HG03039 (cell line): ENCODE measurements around the gene BSPRY.
A peak's percentile ranks its signal among the peaks of the same experiment; 100 is the strongest.
"Not testable (repeated sequence)": the region's sequence is repeated elsewhere in the genome, so short reads cannot be mapped to it uniquely, and the experiment has no call there.

Source experiments
- ATAC-seq: cut with Tn5 transposase; IDR thresholded peaks from one replicate; pipeline ENCODE4 v1.9.1; 2021; ENCODE audit warnings: mild to moderate bottlenecking, moderate library complexity; ENCODE audit not compliant: unreplicated experiment

Gene BSPRY

DNA sequence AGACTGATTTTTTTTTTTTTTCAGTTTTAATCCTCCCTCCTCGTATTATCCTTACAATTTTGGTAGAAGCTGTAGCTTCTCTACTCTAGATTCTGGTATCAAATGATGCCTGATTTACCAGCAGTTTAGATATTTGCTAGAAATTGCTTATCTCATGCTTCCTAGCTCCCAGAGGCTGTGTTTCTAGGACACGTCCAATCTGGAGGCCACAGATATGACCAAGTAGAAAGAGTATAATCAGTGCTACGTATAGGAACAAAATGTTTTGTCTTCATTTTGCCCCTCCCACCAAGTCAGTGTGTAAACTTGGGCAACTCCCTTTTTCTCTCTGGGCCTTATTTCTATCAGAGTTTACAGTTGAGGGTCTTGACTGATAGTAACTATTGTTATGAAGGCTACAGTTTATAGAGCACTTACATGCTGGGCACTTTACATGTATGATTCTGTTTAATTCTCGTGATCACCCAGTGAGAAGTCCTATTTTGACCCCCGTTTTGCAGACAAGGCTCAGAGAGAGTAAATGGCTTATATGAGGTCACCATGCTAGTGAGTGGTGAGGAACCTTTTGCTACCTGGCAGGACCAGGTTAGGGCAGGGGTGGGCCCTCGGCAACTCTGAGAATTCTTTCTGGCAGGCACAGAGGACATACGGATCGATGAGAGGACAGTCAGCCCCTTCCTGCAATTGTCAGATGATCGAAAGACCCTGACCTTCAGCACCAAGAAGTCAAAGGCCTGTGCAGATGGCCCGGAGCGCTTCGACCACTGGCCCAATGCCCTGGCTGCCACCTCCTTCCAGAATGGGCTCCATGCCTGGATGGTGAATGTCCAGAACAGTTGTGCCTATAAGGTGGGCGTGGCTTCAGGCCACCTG lies 19.9 kb downstream of the BSPRY start:
- ATAC-seq = no peak

DNA sequence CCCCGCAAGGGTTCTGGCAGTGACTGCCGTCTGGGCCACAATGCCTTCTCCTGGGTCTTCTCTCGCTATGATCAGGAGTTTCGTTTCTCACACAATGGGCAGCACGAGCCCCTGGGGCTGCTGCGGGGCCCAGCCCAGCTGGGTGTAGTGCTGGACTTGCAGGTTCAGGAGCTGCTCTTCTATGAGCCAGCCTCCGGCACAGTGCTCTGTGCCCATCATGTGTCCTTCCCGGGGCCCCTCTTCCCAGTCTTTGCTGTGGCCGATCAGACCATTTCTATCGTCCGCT lies 20.5 kb downstream of the BSPRY start:
- ATAC-seq = no peak

DNA sequence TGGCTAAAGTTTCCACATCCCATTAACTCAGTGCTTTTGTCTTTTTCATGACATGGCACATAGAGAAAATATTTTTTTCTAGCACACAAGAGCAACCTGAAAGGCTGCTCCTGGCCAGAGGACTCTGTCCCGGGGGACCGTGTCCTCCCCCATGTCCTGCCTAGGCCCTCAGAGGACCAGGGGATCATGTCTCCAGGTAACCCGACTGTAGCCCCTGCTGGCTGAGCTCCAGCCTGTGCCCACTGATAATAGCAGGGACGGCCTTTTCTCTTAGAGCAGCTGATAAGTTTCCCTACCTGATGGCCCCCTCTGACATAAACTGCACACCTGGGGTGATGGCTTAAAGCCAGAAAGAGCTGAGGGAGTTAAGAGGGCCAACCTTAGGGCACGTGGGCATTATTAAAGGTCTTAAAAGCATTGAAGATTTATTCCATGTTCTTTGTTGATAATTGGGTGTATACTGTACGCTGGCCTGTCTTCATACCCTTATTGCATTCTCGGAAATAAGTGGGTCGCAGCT lies 21.5 kb downstream of the BSPRY start:
- no peak for ATAC-seq

DNA sequence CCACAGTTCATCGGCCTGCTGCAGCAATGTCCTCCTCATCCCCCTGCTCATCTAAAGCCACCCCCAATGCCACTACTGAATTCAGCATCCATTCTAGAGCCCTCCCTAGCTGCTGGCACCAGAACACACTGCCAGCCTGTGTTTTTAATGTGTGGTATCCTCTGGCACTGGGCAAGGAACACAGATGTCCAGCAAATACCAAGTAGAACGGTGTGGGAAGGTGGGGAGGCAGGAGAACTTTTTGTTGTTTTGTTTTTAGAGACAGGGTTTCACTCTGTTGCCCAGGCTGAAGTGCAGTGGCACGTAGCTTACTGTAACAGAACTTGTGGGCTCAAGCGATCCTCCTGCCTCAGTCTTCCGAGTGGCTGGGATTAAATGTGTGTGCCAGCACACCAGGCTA lies 22.7 kb downstream of the BSPRY start:
- ATAC-seq = no peak

DNA sequence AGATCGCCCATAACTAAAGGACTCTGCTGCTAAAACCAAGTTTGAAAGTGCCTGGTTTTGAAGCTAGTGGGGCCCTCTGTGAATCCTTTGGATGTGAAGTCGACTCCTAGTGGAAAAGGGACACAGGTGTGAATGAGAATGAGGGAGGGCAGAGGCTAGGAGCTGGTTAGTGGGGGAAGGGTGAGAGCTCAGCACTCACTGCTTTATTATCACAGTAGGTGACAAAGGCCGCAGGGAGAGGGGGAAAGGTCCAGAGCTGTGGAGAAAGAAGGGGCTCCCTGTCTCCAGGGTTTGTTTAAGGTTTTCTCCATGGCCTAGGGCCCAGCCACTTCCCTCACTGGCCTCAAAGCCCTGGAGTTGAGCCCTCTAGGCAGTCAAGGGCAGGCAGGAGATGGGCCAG lies 23.9 kb downstream of the BSPRY start:
- ATAC-seq = no peak

DNA sequence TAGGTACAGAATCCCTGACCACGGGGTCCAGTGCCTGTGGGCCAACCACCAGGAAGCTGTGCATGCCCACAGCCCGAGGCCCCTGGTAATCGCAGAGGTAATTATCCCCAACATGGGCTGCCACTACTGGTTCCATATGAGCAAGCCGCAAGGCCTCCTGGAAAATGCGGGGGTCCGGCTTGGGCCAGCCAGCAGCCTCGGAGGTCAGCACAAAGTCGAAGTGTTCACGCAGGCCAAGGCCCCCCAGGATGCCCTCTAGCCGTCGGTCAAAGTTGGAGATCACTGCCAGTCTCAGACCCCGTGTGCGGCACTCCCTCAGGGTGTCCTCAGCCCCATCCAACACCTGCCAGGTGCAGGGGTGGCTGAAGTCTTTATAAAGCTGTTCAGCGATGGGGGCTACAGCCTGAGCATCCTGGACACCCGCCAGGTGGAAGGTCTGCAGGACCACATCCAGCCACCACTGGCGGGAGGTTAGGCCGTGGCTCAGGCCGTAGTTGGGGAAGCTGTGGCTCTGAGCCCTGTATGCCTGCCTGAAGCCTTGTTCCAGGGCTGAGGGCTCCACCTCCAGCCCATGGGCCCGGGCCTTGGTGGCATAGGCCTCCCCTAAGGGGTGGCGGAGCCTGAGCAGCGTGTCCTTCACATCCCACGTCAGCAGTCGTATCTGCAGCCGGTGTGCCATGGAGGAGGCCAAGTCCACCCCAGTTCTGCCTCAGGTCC lies 24.5 kb downstream of the BSPRY start:
- no peak for ATAC-seq

DNA sequence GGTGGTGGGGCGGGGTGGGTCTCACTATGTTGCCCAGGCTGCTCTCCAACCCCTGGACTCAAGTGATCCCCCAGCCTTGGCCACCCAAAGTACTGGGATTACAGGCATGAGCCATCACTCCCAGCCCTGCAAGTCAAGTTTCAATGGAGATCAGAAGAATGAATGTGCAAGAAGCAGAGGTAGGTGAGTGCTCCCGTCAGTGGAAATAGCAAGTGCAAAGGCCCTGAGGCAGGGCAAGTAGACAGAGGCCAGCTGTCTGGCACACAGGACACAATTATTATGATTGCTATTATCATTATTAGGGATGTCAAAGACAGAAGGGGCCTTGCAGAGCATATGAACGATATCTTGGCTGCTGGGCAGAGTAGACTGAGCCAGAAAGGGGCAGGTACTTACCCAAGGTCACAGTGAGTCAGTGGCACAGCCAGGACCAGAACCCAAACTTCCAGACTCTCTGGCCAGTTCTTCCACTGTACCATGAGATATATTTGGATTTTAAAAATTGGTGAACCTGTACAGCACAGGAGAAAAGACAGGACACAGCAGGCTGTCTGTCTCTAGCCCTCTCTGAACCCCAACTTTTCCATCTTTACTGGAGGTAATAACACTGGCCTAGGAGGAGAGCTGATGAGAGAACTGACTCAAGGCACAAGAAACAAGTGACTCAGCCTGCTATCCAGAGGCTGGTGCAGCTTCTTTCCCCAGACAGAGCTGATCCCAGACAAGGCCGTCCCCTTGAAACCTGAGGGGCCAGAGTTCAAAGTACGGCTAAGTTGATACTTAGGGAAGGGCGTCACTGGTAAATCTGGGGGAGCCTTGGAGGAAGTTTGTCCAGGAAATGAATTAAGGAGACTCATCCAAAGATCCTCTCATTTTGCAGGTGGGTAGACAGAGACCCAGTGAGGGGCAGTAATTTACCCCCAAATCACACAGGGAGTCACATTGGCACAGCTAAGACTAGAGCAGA lies 26.0 kb downstream of the BSPRY start:
- ATAC-seq = no peak

DNA sequence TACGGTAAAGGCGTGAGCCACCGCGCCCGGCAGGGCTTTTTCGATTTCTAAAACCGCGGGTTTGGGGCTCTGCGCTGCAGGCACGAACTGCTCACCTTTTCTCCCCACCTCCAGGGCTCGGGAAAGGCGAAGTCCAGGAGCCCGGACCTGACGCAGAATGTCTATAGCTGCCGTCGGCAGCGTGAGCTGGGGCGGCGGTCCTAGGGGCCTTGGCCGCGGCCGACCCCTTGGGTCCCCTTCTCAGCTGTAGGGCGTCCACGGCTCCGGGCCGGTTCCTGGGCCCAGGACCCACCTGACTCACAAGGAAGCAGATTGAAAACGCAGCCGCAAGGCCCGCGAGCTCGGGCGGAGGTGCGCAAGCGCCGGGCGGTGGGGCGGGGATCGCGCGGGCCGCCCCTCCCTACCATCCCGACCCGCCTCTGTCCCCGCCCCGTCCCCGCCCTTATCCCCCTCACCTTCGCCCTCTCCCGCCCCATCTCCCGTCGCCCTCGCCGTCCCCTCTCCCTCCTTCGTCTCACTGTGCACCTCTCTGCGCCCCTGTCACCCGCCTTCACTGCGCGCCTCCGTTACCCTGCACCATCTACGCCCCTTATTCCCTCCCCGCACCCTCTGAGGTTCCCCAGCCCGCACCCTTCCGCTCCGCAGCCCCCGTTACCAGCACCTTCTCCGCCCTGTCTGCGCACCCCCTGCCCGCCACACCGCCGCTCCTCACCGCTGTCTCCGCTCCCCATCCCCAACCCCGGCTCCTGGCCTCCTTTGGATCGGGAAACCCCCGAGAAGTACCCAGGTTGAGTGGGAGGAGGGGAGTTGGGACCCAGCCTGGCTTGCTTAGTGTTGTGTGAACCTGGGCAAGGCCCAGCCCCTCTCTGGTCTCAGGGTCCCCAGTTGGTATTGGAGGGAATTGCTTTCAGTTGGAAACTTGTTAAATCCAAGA lies 27.6 kb downstream of the BSPRY start, which contains the start of gene HDHD3:
HDHD3 (minus strand) TSS at position 353 of the 934 bp plus-strand sequence. CDS start 2,632 bp downstream, outside the sequence.
- ATAC-seq = peak; percentile 71

DNA sequence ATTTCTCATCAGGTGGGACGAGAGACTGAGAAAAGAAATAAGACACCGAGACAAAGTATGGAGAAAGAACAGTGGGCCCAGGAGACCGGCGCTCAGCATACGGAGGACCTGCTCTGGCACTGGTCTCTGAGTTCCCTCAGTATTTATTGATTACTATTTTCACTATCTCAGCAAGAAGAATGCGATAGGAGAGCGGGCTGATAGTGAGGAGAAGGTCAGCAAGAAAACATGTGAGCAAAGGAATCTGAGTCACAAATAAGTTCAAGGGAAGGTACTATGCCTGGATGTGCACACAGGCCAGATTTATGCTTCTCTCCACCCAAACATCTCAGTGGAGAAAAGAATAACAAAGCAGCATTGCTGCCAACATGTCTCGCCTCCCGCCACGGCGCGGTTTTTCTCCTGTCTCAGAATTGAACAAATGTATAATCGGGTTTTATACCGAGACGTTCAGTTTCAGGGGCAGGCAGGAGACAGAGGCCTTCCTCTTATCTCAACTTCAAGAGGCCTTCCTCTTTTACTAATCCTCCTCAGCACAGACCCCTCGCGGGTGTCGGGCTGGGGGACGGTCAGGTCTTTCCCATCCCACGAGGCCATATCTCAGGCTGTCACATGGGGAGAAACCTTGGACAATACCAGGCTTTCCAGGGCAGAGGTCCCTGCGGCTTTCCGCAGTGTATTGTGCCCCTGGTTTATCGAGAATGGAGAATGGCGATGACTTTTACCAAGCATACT lies 29.9 kb downstream of the BSPRY start:
- not testable (repeated sequence) for ATAC-seq

DNA sequence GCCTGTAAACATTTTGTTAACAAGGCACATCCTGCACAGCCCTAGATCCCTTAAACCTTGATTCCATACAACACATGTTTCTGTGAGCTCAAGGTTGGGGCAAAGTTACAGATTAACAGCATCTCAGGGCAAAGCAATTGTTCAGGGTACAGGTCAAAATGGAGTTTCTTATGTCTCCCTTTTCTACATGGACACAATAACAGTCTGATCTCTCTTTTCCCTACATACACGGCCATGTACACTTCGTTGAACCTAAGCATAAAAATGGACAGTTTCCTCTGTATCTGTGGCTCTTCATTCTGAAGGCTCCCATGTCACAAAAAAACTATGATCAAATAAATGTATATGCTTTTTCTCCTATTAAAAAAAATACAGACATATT lies 30.5 kb downstream of the BSPRY start:
- ATAC-seq = not testable (repeated sequence)

DNA sequence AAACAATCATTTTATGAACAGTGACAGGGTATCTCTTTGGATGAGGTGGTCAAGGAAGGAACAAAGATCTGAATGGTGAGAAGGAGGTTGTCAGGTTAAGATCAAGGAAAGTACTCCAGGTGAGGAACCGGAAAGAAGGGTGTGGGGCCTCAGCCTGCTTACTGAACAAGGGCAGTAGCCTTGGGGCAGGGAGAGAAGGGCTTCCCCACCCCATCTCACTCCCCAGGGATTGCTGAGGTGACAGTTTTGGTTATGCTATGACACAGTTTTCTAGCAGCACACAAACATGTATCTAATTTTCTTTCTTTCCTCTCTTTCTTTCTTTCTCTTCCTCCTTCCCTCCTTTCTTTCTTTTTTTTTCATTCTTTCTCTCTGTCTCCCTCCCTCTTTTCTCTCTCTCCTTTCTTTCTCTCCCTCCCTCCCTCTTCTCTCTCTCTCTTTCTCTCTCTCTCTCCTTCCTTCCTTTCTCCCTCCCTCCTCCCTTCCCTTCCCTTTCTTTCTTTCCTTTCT lies 31.6 kb downstream of the BSPRY start:
- no peak for ATAC-seq

DNA sequence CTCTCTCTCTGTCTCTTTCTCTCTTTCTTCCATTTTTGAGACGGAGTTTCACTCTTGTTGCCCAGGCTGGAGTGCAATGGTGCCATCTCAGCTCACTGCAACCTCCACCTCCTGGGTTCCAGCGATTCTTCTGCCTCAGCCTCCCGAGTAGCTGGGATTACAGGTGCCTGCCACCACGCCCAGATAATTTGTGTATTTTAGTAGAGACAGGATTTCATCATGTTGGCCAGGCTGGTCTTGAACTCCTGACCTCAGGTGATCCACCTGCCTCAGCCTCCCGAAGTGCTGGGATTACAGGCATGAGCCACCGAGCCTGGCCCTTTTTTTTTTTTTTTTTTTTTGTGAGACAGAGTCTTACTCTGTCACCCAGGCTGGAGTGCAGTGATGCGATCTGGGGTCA lies 32.1 kb downstream of the BSPRY start:
- not testable (repeated sequence) for ATAC-seq

DNA sequence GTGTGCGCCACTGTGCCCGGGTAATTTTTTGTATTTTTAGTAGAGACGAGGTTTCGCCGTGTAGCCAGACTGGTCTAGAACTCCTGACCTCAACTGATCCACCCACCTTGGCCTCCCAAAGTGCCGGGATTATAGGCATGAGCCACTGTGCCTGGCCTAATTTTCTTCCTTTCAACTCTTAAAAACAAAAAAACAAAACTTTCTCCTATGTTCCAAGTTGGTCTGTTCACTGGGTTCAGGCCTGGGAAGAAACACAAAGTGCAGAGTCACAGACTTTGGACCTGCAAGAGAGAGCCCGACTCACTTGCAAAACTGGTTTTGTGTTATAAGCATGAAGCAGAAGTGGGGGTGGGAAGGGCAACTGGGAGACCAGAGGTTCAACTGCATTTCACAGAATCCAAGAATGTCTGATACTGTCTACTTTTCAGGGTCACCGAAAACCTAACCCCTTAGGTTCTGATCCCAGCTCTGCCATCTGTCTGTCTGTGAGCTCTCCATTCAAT lies 32.6 kb downstream of the BSPRY start:
- no peak for ATAC-seq

DNA sequence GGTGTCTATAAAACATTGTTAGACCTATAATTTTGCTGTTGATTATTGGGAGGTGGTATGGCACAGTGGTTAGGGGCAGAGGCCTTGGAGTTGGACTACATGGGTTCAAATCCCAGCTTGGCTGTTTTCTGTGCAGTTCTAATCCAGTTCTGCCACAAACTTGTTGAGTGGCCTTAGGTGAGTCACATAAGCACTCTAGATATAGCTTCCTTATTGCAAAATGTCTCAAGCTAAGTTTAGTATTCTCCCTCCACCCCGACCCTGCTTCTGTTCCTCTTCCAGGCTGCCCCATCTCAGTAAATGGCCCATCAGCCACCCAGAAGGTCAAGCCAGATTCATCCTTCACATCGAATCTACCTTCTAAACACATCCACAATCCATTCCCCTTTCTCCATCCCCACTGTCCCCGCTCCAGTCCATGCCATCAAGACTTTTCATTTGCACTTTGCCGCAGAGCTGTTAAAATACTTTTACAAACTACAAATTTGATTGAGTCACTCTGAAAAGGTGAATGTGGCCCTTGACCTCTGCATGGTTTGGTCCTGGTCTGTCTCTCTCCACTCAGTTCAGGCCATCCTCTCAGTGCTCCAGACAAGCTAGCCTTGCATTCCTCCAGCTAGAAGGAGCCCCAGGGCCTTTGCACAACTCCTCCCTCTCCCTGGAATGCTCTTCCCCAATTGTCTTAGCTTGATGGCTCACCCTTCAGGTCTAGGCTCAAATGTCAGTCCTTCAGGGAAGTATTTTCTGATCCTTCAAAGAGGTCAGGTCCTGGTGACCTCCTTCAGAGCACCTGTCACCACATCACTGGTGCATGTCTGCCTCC lies 37.4 kb downstream of the BSPRY start:
- ATAC-seq = no peak

DNA sequence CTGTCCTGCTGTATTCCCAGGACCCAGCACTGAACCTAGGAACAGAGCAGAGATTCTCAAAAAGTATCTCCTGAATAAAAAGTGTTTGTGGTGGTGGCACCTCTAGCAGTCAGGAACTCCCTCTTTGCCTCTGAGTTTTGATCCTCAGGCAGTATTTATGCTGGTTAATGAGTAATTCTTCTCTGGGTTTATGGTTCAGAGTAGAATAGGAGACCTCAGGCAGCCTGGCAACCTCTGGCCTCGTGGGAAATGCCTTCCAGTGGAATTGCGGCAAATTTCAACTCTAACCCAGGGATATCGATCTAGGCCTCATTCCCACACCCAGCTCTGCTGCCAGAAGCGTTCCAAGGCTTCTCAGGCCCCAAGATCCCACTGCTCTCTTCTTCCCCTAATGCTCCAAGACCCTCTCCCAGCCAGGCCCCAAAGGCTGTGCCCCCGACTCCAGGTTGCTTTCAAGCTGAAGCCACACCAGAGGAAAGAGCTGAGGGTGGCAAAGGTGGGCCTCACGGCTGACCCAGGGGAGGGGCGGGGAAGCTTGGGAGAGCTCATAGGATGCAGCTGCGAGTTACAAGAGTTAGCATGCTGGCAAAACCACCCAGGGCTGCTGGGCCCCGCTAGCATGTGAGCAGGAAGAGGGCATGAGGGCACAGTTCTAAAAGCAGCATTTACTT lies 38.4 kb downstream of the BSPRY start:
- ATAC-seq = no peak

DNA sequence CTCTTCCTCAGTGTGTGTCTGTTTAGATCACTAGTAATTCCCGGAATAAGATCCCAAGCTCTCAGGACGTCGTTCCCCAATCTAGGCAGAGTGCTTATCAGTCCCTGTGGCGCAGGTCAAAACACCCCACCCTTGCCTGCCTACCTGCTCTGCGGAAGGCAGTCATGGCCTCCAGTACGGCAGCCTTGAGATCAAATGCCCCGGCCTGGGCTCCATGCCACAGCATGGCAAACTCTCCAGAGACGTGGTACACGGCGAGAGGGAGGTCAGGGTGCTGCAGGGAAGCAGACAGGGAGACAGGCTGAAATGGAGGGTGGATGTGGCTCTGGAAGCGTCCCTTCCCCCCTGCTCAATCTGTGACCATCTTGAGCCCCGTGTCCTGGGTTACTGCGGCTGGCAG lies 39.5 kb downstream of the BSPRY start:
- ATAC-seq = no peak

DNA sequence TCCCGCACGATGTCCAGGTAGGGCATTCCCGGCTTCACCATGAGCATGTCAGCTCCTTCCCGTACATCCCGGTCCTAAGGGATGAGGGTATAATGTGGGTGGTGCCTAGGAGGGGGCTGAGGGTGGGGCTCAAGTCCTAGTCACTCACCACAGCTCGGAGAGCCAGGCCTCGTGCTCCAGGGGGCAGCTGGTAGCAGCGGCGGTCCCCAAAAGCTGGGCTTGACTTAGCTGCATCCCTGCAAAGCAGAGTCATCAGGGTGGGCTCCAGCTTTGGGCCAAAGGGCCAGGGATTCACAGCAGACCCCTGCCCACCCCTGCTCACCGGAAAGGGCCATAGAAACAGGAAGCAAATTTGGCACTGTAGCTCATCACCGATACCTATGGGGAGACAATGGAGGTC lies 40.1 kb downstream of the BSPRY start:
- no peak for ATAC-seq
